ENCODE measurements around the gene DIP2A.

DIP2A gene

DNA sequence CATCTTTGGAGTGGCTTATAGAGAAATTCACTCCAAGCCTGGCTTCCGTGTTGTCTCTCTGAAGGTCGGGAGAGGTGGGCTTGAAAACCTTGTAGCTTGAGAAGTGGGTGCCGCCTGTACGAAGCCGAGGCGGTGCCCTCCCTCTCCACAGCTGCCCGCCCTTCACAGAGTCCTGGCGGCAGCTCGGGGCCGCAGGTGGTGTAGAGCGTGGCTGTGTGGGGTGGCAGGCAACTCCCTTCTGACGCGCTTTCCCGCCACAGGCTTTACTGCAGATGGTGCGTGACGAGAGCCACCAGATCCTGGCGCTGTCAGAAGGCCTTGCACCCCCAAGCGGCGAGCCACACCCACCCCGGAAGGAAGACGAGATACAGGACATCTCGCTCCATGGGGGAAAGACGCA, 33.1 kb upstream of the DIP2A start:
- no peak for ATAC-seq (ENCODE audit: low read depth)
- TF ChIP-seq, protein P1, sequence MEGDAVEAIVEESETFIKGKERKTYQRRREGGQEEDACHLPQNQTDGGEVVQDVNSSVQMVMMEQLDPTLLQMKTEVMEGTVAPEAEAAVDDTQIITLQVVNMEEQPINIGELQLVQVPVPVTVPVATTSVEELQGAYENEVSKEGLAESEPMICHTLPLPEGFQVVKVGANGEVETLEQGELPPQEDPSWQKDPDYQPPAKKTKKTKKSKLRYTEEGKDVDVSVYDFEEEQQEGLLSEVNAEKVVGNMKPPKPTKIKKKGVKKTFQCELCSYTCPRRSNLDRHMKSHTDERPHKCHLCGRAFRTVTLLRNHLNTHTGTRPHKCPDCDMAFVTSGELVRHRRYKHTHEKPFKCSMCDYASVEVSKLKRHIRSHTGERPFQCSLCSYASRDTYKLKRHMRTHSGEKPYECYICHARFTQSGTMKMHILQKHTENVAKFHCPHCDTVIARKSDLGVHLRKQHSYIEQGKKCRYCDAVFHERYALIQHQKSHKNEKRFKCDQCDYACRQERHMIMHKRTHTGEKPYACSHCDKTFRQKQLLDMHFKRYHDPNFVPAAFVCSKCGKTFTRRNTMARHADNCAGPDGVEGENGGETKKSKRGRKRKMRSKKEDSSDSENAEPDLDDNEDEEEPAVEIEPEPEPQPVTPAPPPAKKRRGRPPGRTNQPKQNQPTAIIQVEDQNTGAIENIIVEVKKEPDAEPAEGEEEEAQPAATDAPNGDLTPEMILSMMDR (IDR thresholded peaks at IDR 0.05; ENCODE audit: poor library complexity, severe bottlenecking), result no peak
- H3K36me3 ChIP-seq (ENCODE audit: low read depth), result peaks cover 40% of the 10 kb centered on the region
- no peak overlapping the region for H3K4me3 ChIP-seq (ENCODE audit: severe bottlenecking)
- no peaks in the 10 kb centered on the region for H3K27me3 ChIP-seq (ENCODE audit: insufficient read depth, poor library complexity, severe bottlenecking)
- no peak for DNase-seq (ENCODE audit: low spot score)
- H3K9me3 ChIP-seq (ENCODE audit: severe bottlenecking), result no peaks in the 10 kb centered on the region
- no peak overlapping the region for H3K27ac ChIP-seq (ENCODE audit: poor library complexity, severe bottlenecking)
- no peaks in the 10 kb centered on the region for H3K4me1 ChIP-seq (ENCODE audit: insufficient read depth, poor library complexity, severe bottlenecking)

- Histone ChIP-seq H3K27ac (ENCODE audit: poor library complexity, severe bottlenecking) (no peak overlapping the region), H3K27me3 (ENCODE audit: insufficient read depth, poor library complexity, severe bottlenecking) (no peaks in the 10 kb centered on the region), H3K4me3 (ENCODE audit: severe bottlenecking) (no peak overlapping the region), H3K36me3 (ENCODE audit: low read depth) (peaks cover 32% of the 10 kb centered on the region), H3K9me3 (ENCODE audit: severe bottlenecking) (no peaks in the 10 kb centered on the region), H3K4me1 (ENCODE audit: insufficient read depth, poor library complexity, severe bottlenecking) (no peaks in the 10 kb centered on the region)
- TF ChIP-seq, protein P1 (IDR thresholded peaks at IDR 0.05; ENCODE audit: poor library complexity, severe bottlenecking), result no peak
- DNase-seq (ENCODE audit: low spot score) (no peak), ATAC-seq (ENCODE audit: low read depth) (no peak)
These were observed 32.2 kb upstream of the DIP2A start for GRCh38 chr21:46426313-46427046.

DNA sequence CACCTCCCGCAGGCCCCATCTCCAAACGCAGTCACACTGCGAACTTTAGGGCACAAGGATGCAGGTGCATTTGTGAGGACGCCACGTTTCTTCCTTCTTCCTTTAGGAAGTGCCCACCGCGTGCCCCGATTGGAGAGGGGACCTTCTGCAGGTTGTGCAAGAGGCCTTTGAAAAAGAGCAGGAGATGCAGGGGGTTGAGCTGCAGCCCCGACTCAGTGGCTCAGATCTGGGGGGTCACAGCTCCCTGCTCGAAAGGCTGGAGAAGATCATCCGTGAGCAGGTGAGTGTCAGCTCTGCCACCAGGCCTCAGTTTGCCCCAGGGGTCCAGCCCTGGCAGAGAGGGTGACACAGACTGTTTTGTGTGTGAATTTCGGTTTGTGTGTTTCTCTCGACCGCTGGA, 31.2 kb upstream of the DIP2A start:
- H3K27ac ChIP-seq (ENCODE audit: poor library complexity, severe bottlenecking), result no peak overlapping the region
- ATAC-seq (ENCODE audit: low read depth) (no peak), DNase-seq (ENCODE audit: low spot score) (no peak)
- H3K27me3 ChIP-seq (ENCODE audit: insufficient read depth, poor library complexity, severe bottlenecking), result no peaks in the 10 kb centered on the region
- no peaks in the 10 kb centered on the region for H3K9me3 ChIP-seq (ENCODE audit: severe bottlenecking)
- peaks cover 31% of the 10 kb centered on the region for H3K36me3 ChIP-seq (ENCODE audit: low read depth)
- H3K4me3 ChIP-seq (ENCODE audit: severe bottlenecking), result no peak overlapping the region
- TF ChIP-seq, protein P1 (IDR thresholded peaks at IDR 0.05; ENCODE audit: poor library complexity, severe bottlenecking), result no peak
- no peaks in the 10 kb centered on the region for H3K4me1 ChIP-seq (ENCODE audit: insufficient read depth, poor library complexity, severe bottlenecking)

GRCh38 chr21:46428286-46428685, 30.4 kb upstream of the DIP2A start:
- H3K4me1 ChIP-seq (ENCODE audit: insufficient read depth, poor library complexity, severe bottlenecking), result no peaks in the 10 kb centered on the region
- no peak overlapping the region for H3K27ac ChIP-seq (ENCODE audit: poor library complexity, severe bottlenecking)
- H3K27me3 ChIP-seq (ENCODE audit: insufficient read depth, poor library complexity, severe bottlenecking), result no peaks in the 10 kb centered on the region
- H3K9me3 ChIP-seq (ENCODE audit: severe bottlenecking), result no peaks in the 10 kb centered on the region
- ATAC-seq (ENCODE audit: low read depth), result no peak
- TF ChIP-seq, protein P1 (IDR thresholded peaks at IDR 0.05; ENCODE audit: poor library complexity, severe bottlenecking), result no peak
- peaks cover 35% of the 10 kb centered on the region for H3K36me3 ChIP-seq (ENCODE audit: low read depth)
- no peak overlapping the region for H3K4me3 ChIP-seq (ENCODE audit: severe bottlenecking)
- no peak for DNase-seq (ENCODE audit: low spot score)

DNA sequence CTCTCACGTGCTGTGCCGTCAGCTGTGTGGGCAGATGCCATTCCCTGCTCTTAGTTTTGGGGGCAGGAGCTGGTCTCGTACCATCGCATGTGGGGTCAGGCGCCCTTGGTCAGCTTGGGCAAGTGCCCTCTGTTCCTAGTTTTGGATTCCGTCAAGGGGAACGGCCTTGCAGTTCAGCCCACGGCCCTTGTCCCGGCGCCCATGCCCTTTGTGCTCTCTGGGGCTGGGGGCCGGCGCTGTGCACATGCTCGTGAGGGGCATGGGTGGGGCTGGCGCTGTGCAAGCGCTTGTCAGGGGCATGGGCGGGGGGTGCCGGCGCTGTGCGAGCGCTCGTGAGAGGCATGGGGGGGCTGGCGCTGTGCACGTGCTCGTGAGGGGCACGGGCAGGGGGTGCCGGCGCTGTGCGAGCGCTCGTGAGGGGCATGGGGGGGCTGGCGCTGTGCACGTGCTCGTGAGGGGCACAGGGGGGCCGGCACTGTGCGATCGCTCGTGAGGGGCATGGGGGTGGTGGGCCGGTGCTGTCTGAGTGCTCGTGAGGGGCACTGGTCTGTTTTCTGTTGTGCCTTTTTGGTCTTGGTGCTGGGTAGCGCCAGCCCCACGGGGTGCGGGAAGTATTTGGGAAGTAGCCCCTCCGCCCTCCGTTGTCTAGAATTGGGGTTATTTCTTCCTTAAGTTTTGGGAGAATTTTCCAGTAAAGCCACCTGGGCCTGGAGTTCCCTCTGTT, 29.5 kb upstream of the DIP2A start:
- no peak overlapping the region for H3K4me3 ChIP-seq (ENCODE audit: severe bottlenecking)
- DNase-seq (ENCODE audit: low spot score), result no peak
- no peaks in the 10 kb centered on the region for H3K9me3 ChIP-seq (ENCODE audit: severe bottlenecking)
- H3K27me3 ChIP-seq (ENCODE audit: insufficient read depth, poor library complexity, severe bottlenecking), result no peaks in the 10 kb centered on the region
- H3K4me1 ChIP-seq (ENCODE audit: insufficient read depth, poor library complexity, severe bottlenecking), result no peaks in the 10 kb centered on the region
- TF ChIP-seq, protein P1 (IDR thresholded peaks at IDR 0.05; ENCODE audit: poor library complexity, severe bottlenecking), result no peak
- peaks cover 44% of the 10 kb centered on the region for H3K36me3 ChIP-seq (ENCODE audit: low read depth)
- no peak for ATAC-seq (ENCODE audit: low read depth)
- no peak overlapping the region for H3K27ac ChIP-seq (ENCODE audit: poor library complexity, severe bottlenecking)

Data from RWPE2 (cell line).